Esophagus muscularis mucosa (tissue), 4 donors: Measurements from ENCODE around the gene SUPV3L1.

Source experiments
- EP300 ChIP-seq: sonication (generic); formaldehyde crosslinking; IDR thresholded peaks from one replicate; pipeline ENCODE4 v1.6.1; 2017; ENCODE audit warnings: antibody characterized with exemption
- POLR2A ChIP-seq: fragments of 450-650 bp; IDR thresholded peaks from one replicate; pipeline ENCODE4 v1.6.1; 2017; ENCODE audit warnings: antibody characterized with exemption, moderate library complexity, mild to moderate bottlenecking, low read depth
- POLR2AphosphoS5 ChIP-seq, 2 donors: sonication (generic); formaldehyde crosslinking; IDR thresholded peaks; one replicate each; pipeline ENCODE4 v1.6.1; 2017; ENCODE audit warnings: antibody characterized with exemption in 2 of 2
- TF ChIP-seq, protein P1 (sequence below), 3 experiments: fragments of 200-600 bp in 2 of 3; fragments of 450-650 bp in 1 of 3; sonication (generic) in 2 of 3; IDR thresholded peaks; one replicate each; pipeline ENCODE4 v1.5.1; 2017 to 2019; ENCODE audit warnings: antibody characterized with exemption in 3 of 3, mild to moderate bottlenecking in 2 of 3, moderate library complexity in 1 of 3

DNA sequence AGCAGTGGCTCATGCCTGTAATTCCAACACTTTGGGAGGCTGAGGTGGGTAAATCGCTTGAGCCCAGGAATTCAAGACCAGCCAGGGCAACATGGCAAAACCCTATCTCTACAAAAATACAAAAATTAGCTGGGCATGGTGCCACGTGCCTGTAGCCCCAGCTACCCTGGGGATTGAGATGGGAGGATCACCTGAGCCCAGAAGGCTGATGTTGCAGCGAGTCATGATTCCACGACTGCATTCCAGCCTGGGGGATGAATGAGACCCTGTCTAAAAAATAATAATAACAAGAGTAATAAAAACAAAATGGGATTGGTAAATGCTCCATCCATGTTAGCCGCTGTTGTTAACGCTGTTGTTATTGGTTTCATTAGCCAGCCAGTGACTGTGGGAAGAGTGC lies 38.8 kb downstream of the SUPV3L1 start:
- TF ChIP-seq, protein P1, sequence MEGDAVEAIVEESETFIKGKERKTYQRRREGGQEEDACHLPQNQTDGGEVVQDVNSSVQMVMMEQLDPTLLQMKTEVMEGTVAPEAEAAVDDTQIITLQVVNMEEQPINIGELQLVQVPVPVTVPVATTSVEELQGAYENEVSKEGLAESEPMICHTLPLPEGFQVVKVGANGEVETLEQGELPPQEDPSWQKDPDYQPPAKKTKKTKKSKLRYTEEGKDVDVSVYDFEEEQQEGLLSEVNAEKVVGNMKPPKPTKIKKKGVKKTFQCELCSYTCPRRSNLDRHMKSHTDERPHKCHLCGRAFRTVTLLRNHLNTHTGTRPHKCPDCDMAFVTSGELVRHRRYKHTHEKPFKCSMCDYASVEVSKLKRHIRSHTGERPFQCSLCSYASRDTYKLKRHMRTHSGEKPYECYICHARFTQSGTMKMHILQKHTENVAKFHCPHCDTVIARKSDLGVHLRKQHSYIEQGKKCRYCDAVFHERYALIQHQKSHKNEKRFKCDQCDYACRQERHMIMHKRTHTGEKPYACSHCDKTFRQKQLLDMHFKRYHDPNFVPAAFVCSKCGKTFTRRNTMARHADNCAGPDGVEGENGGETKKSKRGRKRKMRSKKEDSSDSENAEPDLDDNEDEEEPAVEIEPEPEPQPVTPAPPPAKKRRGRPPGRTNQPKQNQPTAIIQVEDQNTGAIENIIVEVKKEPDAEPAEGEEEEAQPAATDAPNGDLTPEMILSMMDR (IDR thresholded peaks at IDR 0.05) = no peak
- TF ChIP-seq POLR2AphosphoS5 (IDR thresholded peaks at IDR 0.05) (no peak), EP300 (no peak), POLR2A (no peak)
